NT2/D1 (cell line): Measurements from ENCODE around the gene MASP2.
"Not testable (repeated sequence)": the region's sequence is repeated elsewhere in the genome, so short reads cannot be mapped to it uniquely, and the experiment has no call there.

Experiments
- YY1 ChIP-seq: IDR thresholded peaks from 2 replicates; pipeline ENCODE4 v1.6.1; 2011; ENCODE audit not compliant: insufficient read length, insufficient read depth
- ZNF274 ChIP-seq: IDR thresholded peaks from 2 replicates; pipeline ENCODE4 v1.6.1; 2011; ENCODE audit warnings: mild to moderate bottlenecking, low read depth, low read length

DNA sequence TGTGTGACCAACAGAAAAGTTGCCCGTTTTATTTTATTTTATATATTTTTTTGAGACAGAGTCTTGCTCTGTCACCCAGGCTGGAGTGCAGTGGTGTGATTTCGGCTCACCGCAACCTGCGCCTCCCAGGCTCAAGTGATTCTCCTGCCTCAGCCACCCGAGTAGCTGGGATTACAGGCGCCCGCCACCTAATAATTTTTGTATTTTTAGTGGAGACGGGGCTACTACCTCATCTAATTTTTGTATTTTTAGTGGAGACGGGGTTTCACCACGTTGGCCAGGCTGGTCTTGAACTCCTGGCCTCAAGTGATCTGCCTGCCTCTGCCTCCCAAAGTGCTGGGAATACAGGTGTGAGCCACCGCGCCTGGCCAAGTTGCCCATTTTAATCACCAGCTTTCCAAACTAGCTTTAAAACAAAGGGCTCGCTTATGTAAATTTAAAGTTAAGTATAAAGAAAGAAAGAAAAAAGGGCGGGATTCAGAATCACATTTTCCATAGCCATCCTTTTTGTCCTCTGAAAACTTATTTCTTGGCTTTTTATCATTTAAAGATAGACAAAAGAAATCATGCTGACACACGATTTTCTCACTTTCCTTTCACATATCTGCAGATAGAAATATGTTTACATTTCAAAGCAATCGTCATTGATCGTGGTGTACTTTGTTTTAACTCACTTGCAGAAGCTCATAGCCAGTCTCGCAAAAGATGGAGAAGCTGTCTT is 9.9 kb downstream of the MASP2 start:
- not testable (repeated sequence) for TF ChIP-seq YY1, ZNF274
